NCI-H2196 (cell line): ENCODE measurements around the gene CYP11A1.

ENCODE experiments used
- DNase-seq: peaks from one replicate; lab custom pipeline; 2025; ENCODE audit not compliant: unreplicated experiment; lab: John Stamatoyannopoulos, UW

Gene CYP11A1

GRCh38 chr15:74350295-74351275 is 16.9 kb downstream of the CYP11A1 start:
- DNase-seq, result no peak

- DNase-seq, result no peak
These were observed 18.1 kb downstream of the CYP11A1 start for GRCh38 chr15:74349241-74349778.

GRCh38 chr15:74347757-74348250 is 19.6 kb downstream of the CYP11A1 start:
- no peak for DNase-seq

- DNase-seq, result no peak
These were observed 22.4 kb downstream of the CYP11A1 start for GRCh38 chr15:74345051-74345450.

- no peak for DNase-seq
These were observed 23.7 kb downstream of the CYP11A1 start for GRCh38 chr15:74343797-74344127.

- no peak for DNase-seq
These were observed 24.2 kb downstream of the CYP11A1 start for GRCh38 chr15:74343127-74343796.

GRCh38 chr15:74340150-74340549 is 27.3 kb downstream of the CYP11A1 start:
- DNase-seq, result no peak

DNA sequence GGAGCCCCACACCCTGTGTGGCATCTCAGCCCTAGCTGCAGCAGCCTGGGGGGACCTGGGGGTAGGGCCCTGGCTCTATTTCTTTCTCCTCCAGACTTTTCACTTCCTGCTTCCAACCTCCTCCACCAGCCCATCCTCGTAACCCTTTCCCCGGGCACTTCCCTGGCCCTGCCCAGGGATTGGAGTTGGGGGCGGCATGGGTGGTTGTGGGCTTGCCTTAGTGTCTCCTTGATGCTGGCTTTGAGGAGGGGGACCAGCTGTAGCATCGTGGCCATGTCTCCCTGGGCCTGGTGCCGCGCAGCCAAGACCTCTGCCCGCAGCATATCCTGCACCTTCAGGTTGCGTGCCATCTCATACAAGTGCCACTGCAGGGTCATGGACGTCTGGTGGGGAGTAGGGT is 28.1 kb downstream of the CYP11A1 start:
- no peak for DNase-seq

- DNase-seq, result no peak
These were observed 28.8 kb downstream of the CYP11A1 start for GRCh38 chr15:74338676-74339075.

GRCh38 chr15:74337607-74338211 is 29.7 kb downstream of the CYP11A1 start:
- DNase-seq, result no peak

- DNase-seq, result no peak
These were observed 30.3 kb downstream of the CYP11A1 start for GRCh38 chr15:74337146-74337545.

- no peak for DNase-seq
These were observed 31.1 kb downstream of the CYP11A1 start for GRCh38 chr15:74336061-74337005.

- no peak for DNase-seq
These were observed 32.0 kb downstream of the CYP11A1 start for GRCh38 chr15:74335396-74335795.

DNA sequence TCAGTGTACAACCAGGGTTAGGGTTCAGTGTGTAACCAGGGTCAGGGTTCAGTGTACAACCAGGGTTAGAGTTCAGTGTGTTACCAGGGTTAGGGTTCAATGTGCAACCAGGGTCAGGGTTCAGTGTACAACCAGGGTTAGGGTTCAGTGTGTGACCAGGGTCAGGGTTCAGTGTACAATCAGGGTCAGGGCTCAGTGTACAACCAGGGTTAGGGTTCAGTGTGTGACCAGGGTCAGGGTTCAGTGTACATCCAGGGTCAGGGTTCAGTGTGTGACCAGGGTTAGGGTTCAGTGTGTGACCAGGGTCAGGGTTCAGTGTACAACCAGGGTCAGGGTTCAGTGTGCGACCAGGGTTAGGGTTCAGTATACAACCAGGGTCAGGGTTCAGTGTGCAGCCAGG is 33.3 kb downstream of the CYP11A1 start:
- no peak for DNase-seq

DNA sequence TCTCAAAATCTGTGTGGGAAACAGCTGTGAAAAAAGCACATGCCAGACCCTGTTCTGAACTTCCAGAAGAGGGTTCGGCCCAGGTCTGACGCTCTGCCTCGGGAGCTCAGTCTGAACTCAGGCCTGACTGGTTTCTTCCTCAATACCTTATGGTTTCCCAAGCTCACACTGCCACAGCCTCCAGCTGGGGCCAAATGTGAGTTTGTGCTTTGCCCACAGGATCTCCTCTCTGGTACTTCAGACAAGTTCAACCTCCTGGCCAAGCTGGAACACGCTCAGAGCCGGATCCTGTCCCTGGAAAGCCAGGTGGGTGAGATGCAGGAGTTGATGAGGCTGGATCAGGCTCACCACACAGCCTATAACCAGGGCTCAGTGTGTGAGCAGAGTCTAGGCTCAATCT is 33.8 kb downstream of the CYP11A1 start:
- DNase-seq, result no peak

GRCh38 chr15:74333093-74333492 is 34.4 kb downstream of the CYP11A1 start:
- no peak for DNase-seq

DNA sequence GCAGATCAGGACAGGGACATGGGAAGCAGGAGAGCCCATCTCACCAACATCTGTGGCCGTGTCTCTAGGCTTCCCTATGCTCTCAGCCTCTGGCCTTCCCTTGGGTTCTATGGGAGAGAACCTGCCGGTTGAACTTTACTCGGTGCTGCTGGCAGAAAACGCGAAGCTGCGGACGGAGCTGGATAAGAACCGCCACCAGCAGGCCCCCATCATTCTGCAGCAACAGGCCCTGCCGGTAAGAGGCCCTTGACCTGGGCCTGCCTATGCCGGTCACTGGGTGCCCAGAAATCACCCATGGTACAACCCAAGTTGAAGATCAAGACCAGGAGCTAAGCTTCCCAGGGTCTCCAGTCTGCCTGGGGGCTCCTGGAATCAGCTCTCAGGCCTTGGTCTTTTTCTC is 34.8 kb downstream of the CYP11A1 start:
- DNase-seq, result no peak

- DNase-seq, result no peak
These were observed 35.4 kb downstream of the CYP11A1 start for GRCh38 chr15:74332011-74332410.

- DNase-seq, result no peak
These were observed 36.5 kb downstream of the CYP11A1 start for GRCh38 chr15:74330861-74331408.
